GM19025 (cell line): Measurements from ENCODE around the gene RBL1.
"Not testable (repeated sequence)": the region's sequence is repeated elsewhere in the genome, so short reads cannot be mapped to it uniquely, and the experiment has no call there.

Experiments
- ATAC-seq: cut with Tn5 transposase; IDR thresholded peaks from one replicate; pipeline ENCODE4 v1.9.1; 2021; ENCODE audit warnings: mild to moderate bottlenecking, low read depth, moderate library complexity; ENCODE audit not compliant: unreplicated experiment

Gene RBL1

GRCh38 chr20:36998652-36999051, 97.1 kb downstream of the RBL1 start:
- ATAC-seq: no peak

- no peak for ATAC-seq
Observed at GRCh38 chr20:36997121-36997520, 98.7 kb downstream of the RBL1 start.

GRCh38 chr20:36994221-36994620, 101.6 kb downstream of the RBL1 start:
- not testable (repeated sequence) for ATAC-seq

- ATAC-seq: no peak
Observed at GRCh38 chr20:36992802-36993334, 102.9 kb downstream of the RBL1 start.

- ATAC-seq: no peak
Observed at GRCh38 chr20:36991703-36992102, 104.1 kb downstream of the RBL1 start.

- ATAC-seq: no peak
Observed at GRCh38 chr20:36989797-36990196, 106.0 kb downstream of the RBL1 start.

- ATAC-seq: no peak
Observed at GRCh38 chr20:36988494-36988966, 107.3 kb downstream of the RBL1 start.

GRCh38 chr20:36984257-36984638, 111.5 kb downstream of the RBL1 start:
- ATAC-seq: no peak

GRCh38 chr20:36975099-36975818, 120.5 kb downstream of the RBL1 start:
- ATAC-seq: no peak

- no peak for ATAC-seq
Observed at GRCh38 chr20:36974660-36975059, 121.1 kb downstream of the RBL1 start.

- no peak for ATAC-seq
Observed at GRCh38 chr20:36971103-36971502, 124.7 kb downstream of the RBL1 start.

- no peak for ATAC-seq
Observed at GRCh38 chr20:36969478-36970186, 126.2 kb downstream of the RBL1 start.

- no peak for ATAC-seq
Observed at GRCh38 chr20:36969051-36969450, 126.7 kb downstream of the RBL1 start.

GRCh38 chr20:36967636-36968035, 128.2 kb downstream of the RBL1 start:
- no peak for ATAC-seq

- not testable (repeated sequence) for ATAC-seq
Observed at GRCh38 chr20:36966965-36967364, 128.8 kb downstream of the RBL1 start.

GRCh38 chr20:36962354-36962941, 133.3 kb downstream of the RBL1 start:
- ATAC-seq: not testable (repeated sequence)

GRCh38 chr20:36959242-36959641, 136.6 kb downstream of the RBL1 start:
- no peak for ATAC-seq

- ATAC-seq: no peak
Observed at GRCh38 chr20:36957875-36958667, 137.7 kb downstream of the RBL1 start.

- no peak for ATAC-seq
Observed at GRCh38 chr20:36956674-36957073, 139.1 kb downstream of the RBL1 start.

- no peak for ATAC-seq
Observed at GRCh38 chr20:36956016-36956415, 139.8 kb downstream of the RBL1 start.
